ENCODE data around the gene ZFP64.

ZFP64 gene

GRCh38 chr20:52167232-52167840 lies 24.2 kb downstream of the ZFP64 start:
- Histone ChIP-seq H3K9me3 (ENCODE audit: insufficient read depth, low read depth, low read length) (peaks cover 6% of the 10 kb centered on the region), H3K4me3 (ENCODE audit: low read depth, low read length) (no peak overlapping the region), H2AK5ac (ENCODE audit: low read length) (no peak overlapping the region), H3K23ac (ENCODE audit: low read length) (no peak overlapping the region), H3K27me3 (ENCODE audit: insufficient read depth, low read length) (no peaks in the 10 kb centered on the region), H2BK12ac (ENCODE audit: low read length) (no peak overlapping the region), H3K4ac (ENCODE audit: low read depth, low read length) (no peak overlapping the region), H3K4me2 (ENCODE audit: low read length) (no peak overlapping the region), H4K91ac (ENCODE audit: low read depth, low read length) (no peak overlapping the region), H2BK5ac (ENCODE audit: low read depth, low read length, poor library complexity) (no peak overlapping the region), H3K18ac (ENCODE audit: low read length) (no peak overlapping the region), H2BK120ac (ENCODE audit: insufficient read depth, low read length, poor library complexity) (no peak overlapping the region), H3K14ac (ENCODE audit: low read length) (no peak overlapping the region), H3K9ac (ENCODE audit: low read length) (no peak overlapping the region), H3K27ac (ENCODE audit: low read depth, low read length) (no peak overlapping the region), H3K4me1 (ENCODE audit: control insufficient read depth in 1 of 2, insufficient read depth in 2 of 2, low read length in 2 of 2) (no peaks in the 10 kb centered on the region), H3K36me3 (ENCODE audit: control insufficient read depth in 1 of 2, insufficient read depth in 2 of 2, low read length in 2 of 2) (peaks cover 3 to 6% of the 10 kb centered on the region in 2 experiments), H4K8ac (ENCODE audit: low read depth, low read length) (no peak overlapping the region), H2AFZ (ENCODE audit: insufficient read depth, low read length, poor library complexity) (no peak overlapping the region), H4K12ac (ENCODE audit: low read depth, low read length) (no peak overlapping the region), H3K79me2 (ENCODE audit: control insufficient read depth, insufficient read depth, low read length, poor library complexity) (no peaks in the 10 kb centered on the region), H3K79me1 (ENCODE audit: low read length) (no peaks in the 10 kb centered on the region)
- DNase-seq = no peak
- no CpG with 5 or more reads among the region's 4 CpGs for WGBS (ENCODE audit: extremely low coverage, insufficient coverage, insufficient read length)

GRCh38 chr20:52166150-52166549 lies 25.4 kb downstream of the ZFP64 start:
- no peak for DNase-seq
- H3K79me1 ChIP-seq (ENCODE audit: low read length) = no peaks in the 10 kb centered on the region

GRCh38 chr20:52160621-52161204 lies 30.9 kb downstream of the ZFP64 start:
- no peak overlapping the region for H3K27ac ChIP-seq (ENCODE audit: low read depth, low read length)
- H4K8ac ChIP-seq (ENCODE audit: low read depth, low read length) = no peak overlapping the region
- H3K9ac ChIP-seq (ENCODE audit: low read length) = no peak overlapping the region
- H3K27me3 ChIP-seq (ENCODE audit: insufficient read depth, low read length) = no peaks in the 10 kb centered on the region
- no peak overlapping the region for H3K4me3 ChIP-seq (ENCODE audit: low read depth, low read length)
- no peak overlapping the region for H3K18ac ChIP-seq (ENCODE audit: low read length)
- no peak overlapping the region for H2AFZ ChIP-seq (ENCODE audit: insufficient read depth, low read length, poor library complexity)
- H4K12ac ChIP-seq (ENCODE audit: low read depth, low read length) = no peak overlapping the region
- DNase-seq = no peak
- no peak overlapping the region for H3K23ac ChIP-seq (ENCODE audit: low read length)
- H3K4me2 ChIP-seq (ENCODE audit: low read length) = no peak overlapping the region
- H3K79me1 ChIP-seq (ENCODE audit: low read length) = no peaks in the 10 kb centered on the region
- H3K79me2 ChIP-seq (ENCODE audit: control insufficient read depth, insufficient read depth, low read length, poor library complexity) = no peaks in the 10 kb centered on the region
- H3K9me3 ChIP-seq (ENCODE audit: insufficient read depth, low read depth, low read length) = peaks cover 2% of the 10 kb centered on the region
- H4K91ac ChIP-seq (ENCODE audit: low read depth, low read length) = no peak overlapping the region
- no CpG with 5 or more reads among the region's 9 CpGs for WGBS (ENCODE audit: extremely low coverage, insufficient coverage, insufficient read length)
- H2BK5ac ChIP-seq (ENCODE audit: low read depth, low read length, poor library complexity) = no peak overlapping the region
- no peak overlapping the region for H2BK120ac ChIP-seq (ENCODE audit: insufficient read depth, low read length, poor library complexity)
- H3K4me1 ChIP-seq (ENCODE audit: control insufficient read depth in 1 of 2, insufficient read depth in 2 of 2, low read length in 2 of 2) = no peaks in the 10 kb centered on the region
- no peak overlapping the region for H2AK5ac ChIP-seq (ENCODE audit: low read length)
- no peak overlapping the region for H3K4ac ChIP-seq (ENCODE audit: low read depth, low read length)
- no peak overlapping the region for H3K14ac ChIP-seq (ENCODE audit: low read length)
- H2BK12ac ChIP-seq (ENCODE audit: low read length) = no peak overlapping the region
- H3K36me3 ChIP-seq (ENCODE audit: control insufficient read depth in 1 of 2, insufficient read depth in 2 of 2, low read length in 2 of 2) = peaks cover 16 to 24% of the 10 kb centered on the region in 2 experiments

More at GRCh38 chr20:52166150-52166549, 25.4 kb downstream of the ZFP64 start:
- H3K23ac ChIP-seq (ENCODE audit: low read length) = no peak overlapping the region
- H3K79me2 ChIP-seq (ENCODE audit: control insufficient read depth, insufficient read depth, low read length, poor library complexity) = no peaks in the 10 kb centered on the region
- H3K9me3 ChIP-seq (ENCODE audit: insufficient read depth, low read depth, low read length) = peaks cover 6% of the 10 kb centered on the region
- no peak overlapping the region for H4K8ac ChIP-seq (ENCODE audit: low read depth, low read length)
- H3K27me3 ChIP-seq (ENCODE audit: insufficient read depth, low read length) = no peaks in the 10 kb centered on the region
- no peak overlapping the region for H4K91ac ChIP-seq (ENCODE audit: low read depth, low read length)
- H2AFZ ChIP-seq (ENCODE audit: insufficient read depth, low read length, poor library complexity) = no peak overlapping the region
- H3K18ac ChIP-seq (ENCODE audit: low read length) = no peak overlapping the region
- peaks cover 6% of the 10 kb centered on the region in 2 experiments for H3K36me3 ChIP-seq (ENCODE audit: control insufficient read depth in 1 of 2, insufficient read depth in 2 of 2, low read length in 2 of 2)
- H2AK5ac ChIP-seq (ENCODE audit: low read length) = no peak overlapping the region
- H3K4ac ChIP-seq (ENCODE audit: low read depth, low read length) = no peak overlapping the region
- no peak overlapping the region for H3K27ac ChIP-seq (ENCODE audit: low read depth, low read length)
- H3K4me3 ChIP-seq (ENCODE audit: low read depth, low read length) = no peak overlapping the region
- H4K12ac ChIP-seq (ENCODE audit: low read depth, low read length) = no peak overlapping the region
- no peak overlapping the region for H3K14ac ChIP-seq (ENCODE audit: low read length)
- WGBS (ENCODE audit: extremely low coverage, insufficient coverage, insufficient read length) = no CpG with 5 or more reads among the region's 1 CpG
- H2BK12ac ChIP-seq (ENCODE audit: low read length) = no peak overlapping the region
- H3K9ac ChIP-seq (ENCODE audit: low read length) = no peak overlapping the region
- H2BK120ac ChIP-seq (ENCODE audit: insufficient read depth, low read length, poor library complexity) = no peak overlapping the region
- H3K4me1 ChIP-seq (ENCODE audit: control insufficient read depth in 1 of 2, insufficient read depth in 2 of 2, low read length in 2 of 2) = no peaks in the 10 kb centered on the region
- H3K4me2 ChIP-seq (ENCODE audit: low read length) = no peak overlapping the region
- no peak overlapping the region for H2BK5ac ChIP-seq (ENCODE audit: low read depth, low read length, poor library complexity)

GRCh38 chr20:52160049-52160570 lies 31.5 kb downstream of the ZFP64 start:
- Histone ChIP-seq H3K4me2 (ENCODE audit: low read length) (no peak overlapping the region), H3K27me3 (ENCODE audit: insufficient read depth, low read length) (no peaks in the 10 kb centered on the region), H3K27ac (ENCODE audit: low read depth, low read length) (no peak overlapping the region), H3K36me3 (ENCODE audit: control insufficient read depth in 1 of 2, insufficient read depth in 2 of 2, low read length in 2 of 2) (peaks cover 16 to 22% of the 10 kb centered on the region in 2 experiments), H3K79me1 (ENCODE audit: low read length) (no peaks in the 10 kb centered on the region), H3K14ac (ENCODE audit: low read length) (no peak overlapping the region), H3K4me3 (ENCODE audit: low read depth, low read length) (no peak overlapping the region), H3K9me3 (ENCODE audit: insufficient read depth, low read depth, low read length) (no peaks in the 10 kb centered on the region), H3K18ac (ENCODE audit: low read length) (no peak overlapping the region), H2BK12ac (ENCODE audit: low read length) (no peak overlapping the region), H4K91ac (ENCODE audit: low read depth, low read length) (no peak overlapping the region), H3K23ac (ENCODE audit: low read length) (no peak overlapping the region), H4K12ac (ENCODE audit: low read depth, low read length) (no peak overlapping the region), H2BK5ac (ENCODE audit: low read depth, low read length, poor library complexity) (no peak overlapping the region), H3K4ac (ENCODE audit: low read depth, low read length) (no peak overlapping the region), H3K4me1 (ENCODE audit: control insufficient read depth in 1 of 2, insufficient read depth in 2 of 2, low read length in 2 of 2) (no peaks in the 10 kb centered on the region), H3K79me2 (ENCODE audit: control insufficient read depth, insufficient read depth, low read length, poor library complexity) (no peaks in the 10 kb centered on the region), H2BK120ac (ENCODE audit: insufficient read depth, low read length, poor library complexity) (no peak overlapping the region), H3K9ac (ENCODE audit: low read length) (no peak overlapping the region), H2AFZ (ENCODE audit: insufficient read depth, low read length, poor library complexity) (no peak overlapping the region), H4K8ac (ENCODE audit: low read depth, low read length) (no peak overlapping the region), H2AK5ac (ENCODE audit: low read length) (no peak overlapping the region)
- no CpG with 5 or more reads among the region's 18 CpGs for WGBS (ENCODE audit: extremely low coverage, insufficient coverage, insufficient read length)
- no peak for DNase-seq
